ENCODE results near the gene TNFSF13.

The TNFSF13 gene

GRCh38 chr17:7558544-7559319, at the start of gene TNFSF13:
TSS of gene TNFSF13 (plus strand) at chr17:7558750. CDS start at chr17:7559040, 290 bp downstream.
- DNase-seq (ENCODE audit: low spot score), result no peak

GRCh38 chr17:7508846-7509245, 49.7 kb upstream of the TNFSF13 start:
- no peak for DNase-seq (ENCODE audit: low spot score)

GRCh38 chr17:7509937-7510336, 48.6 kb upstream of the TNFSF13 start:
- DNase-seq (ENCODE audit: low spot score), result no peak

GRCh38 chr17:7511108-7511507, 47.4 kb upstream of the TNFSF13 start:
- no peak for DNase-seq (ENCODE audit: low spot score)

- DNase-seq (ENCODE audit: low spot score), result no peak
Measured at GRCh38 chr17:7512105-7512504, 46.4 kb upstream of the TNFSF13 start.

- DNase-seq (ENCODE audit: low spot score), result no peak
Measured at GRCh38 chr17:7512824-7513540, 45.6 kb upstream of the TNFSF13 start.

- no peak for DNase-seq (ENCODE audit: low spot score)
Measured at GRCh38 chr17:7513850-7514419, 44.6 kb upstream of the TNFSF13 start.

GRCh38 chr17:7515911-7516610, 42.5 kb upstream of the TNFSF13 start:
- DNase-seq (ENCODE audit: low spot score), result no peak

GRCh38 chr17:7523033-7523432, 35.5 kb upstream of the TNFSF13 start:
- no peak for DNase-seq (ENCODE audit: low spot score)

GRCh38 chr17:7528842-7529241, 29.7 kb upstream of the TNFSF13 start:
- no peak for DNase-seq (ENCODE audit: low spot score)

- no peak for DNase-seq (ENCODE audit: low spot score)
Measured at GRCh38 chr17:7530023-7530900, 28.3 kb upstream of the TNFSF13 start.

- no peak for DNase-seq (ENCODE audit: low spot score)
Measured at GRCh38 chr17:7538050-7538449, 20.5 kb upstream of the TNFSF13 start.

GRCh38 chr17:7538891-7539545, 19.5 kb upstream of the TNFSF13 start:
- no peak for DNase-seq (ENCODE audit: low spot score)

GRCh38 chr17:7541074-7541621, 17.4 kb upstream of the TNFSF13 start:
- DNase-seq (ENCODE audit: low spot score), result no peak

GRCh38 chr17:7544911-7545310, 13.6 kb upstream of the TNFSF13 start:
- no peak for DNase-seq (ENCODE audit: low spot score)

- peak; percentile 67 for DNase-seq (ENCODE audit: low spot score)
Measured at GRCh38 chr17:7548585-7549400, 9.8 kb upstream of the TNFSF13 start, which contains the start of gene TNFSF12. TSS of gene TNFSF12 (plus strand) at chr17:7549058. CDS start at chr17:7549154, 96 bp downstream.

GRCh38 chr17:7549401-7550055, 9.0 kb upstream of the TNFSF13 start:
- DNase-seq (ENCODE audit: low spot score), result peak; percentile 53

GRCh38 chr17:7550344-7550743, 8.2 kb upstream of the TNFSF13 start:
- no peak for DNase-seq (ENCODE audit: low spot score)

- no peak for DNase-seq (ENCODE audit: low spot score)
Measured at GRCh38 chr17:7551396-7551795, 7.2 kb upstream of the TNFSF13 start.

All from hepatic stellate cell (primary cell).